HFFc6 (cell line): Measurements from ENCODE around the gene TUBB3. TPM values are rescaled to one million over a fixed set of nuclear protein-coding genes. Genes with fewer than 3 reads are reported as not detected.

ENCODE experiments used
- DNase-seq: peaks from one replicate; pipeline ENCODE4 v3.0.0-alpha.2; 2018
- H3K27ac Mint-ChIP-seq: 2 replicates; pipeline ENCODE4 v1.8.0; 2020; ENCODE audit warnings: mild to moderate bottlenecking, mixed read lengths
- H3K27me3 Mint-ChIP-seq: 2 replicates; pipeline ENCODE4 v1.8.0; 2021; ENCODE audit warnings: mild to moderate bottlenecking, moderate library complexity, mixed read lengths; ENCODE audit not compliant: insufficient read depth
- H3K36me3 Mint-ChIP-seq: 2 replicates; pipeline ENCODE4 v1.8.0; 2021; ENCODE audit warnings: low read depth, mixed read lengths
- H3K4me1 Mint-ChIP-seq: 2 replicates; pipeline ENCODE4 v1.8.0; 2020; ENCODE audit warnings: low read depth, mixed read lengths
- H3K4me3 Mint-ChIP-seq: 2 replicates; pipeline ENCODE4 v1.8.0; 2020; ENCODE audit warnings: mild to moderate bottlenecking, moderate library complexity, mixed read lengths
- H3K9me3 Mint-ChIP-seq: 2 replicates; pipeline ENCODE4 v1.8.0; 2020; ENCODE audit warnings: mild to moderate bottlenecking, mixed read lengths
- total RNA-seq, 6 experiments: library from RNA; stranded (reverse); fragmentation: NEBNext Ultra II Directional; extraction: Animal tissue kit (Norgen Biotek cat#: 25700); gene quantifications; 2 replicates in 1 of 6; 3 replicates in 5 of 6; pipeline ENCODE4 v1.2.3, GENCODE V29; 2021
- TF ChIP-seq, protein P1 (sequence below): fragments of 200-600 bp; sonication (generic); IDR thresholded peaks from 2 replicates; pipeline ENCODE4 v1.5.0; 2021; ENCODE audit warnings: antibody characterized with exemption, mild to moderate bottlenecking

Gene TUBB3
- total RNA-seq, 6 experiments from 2014 or later: 147 to 212 (median 164) TPM

DNA sequence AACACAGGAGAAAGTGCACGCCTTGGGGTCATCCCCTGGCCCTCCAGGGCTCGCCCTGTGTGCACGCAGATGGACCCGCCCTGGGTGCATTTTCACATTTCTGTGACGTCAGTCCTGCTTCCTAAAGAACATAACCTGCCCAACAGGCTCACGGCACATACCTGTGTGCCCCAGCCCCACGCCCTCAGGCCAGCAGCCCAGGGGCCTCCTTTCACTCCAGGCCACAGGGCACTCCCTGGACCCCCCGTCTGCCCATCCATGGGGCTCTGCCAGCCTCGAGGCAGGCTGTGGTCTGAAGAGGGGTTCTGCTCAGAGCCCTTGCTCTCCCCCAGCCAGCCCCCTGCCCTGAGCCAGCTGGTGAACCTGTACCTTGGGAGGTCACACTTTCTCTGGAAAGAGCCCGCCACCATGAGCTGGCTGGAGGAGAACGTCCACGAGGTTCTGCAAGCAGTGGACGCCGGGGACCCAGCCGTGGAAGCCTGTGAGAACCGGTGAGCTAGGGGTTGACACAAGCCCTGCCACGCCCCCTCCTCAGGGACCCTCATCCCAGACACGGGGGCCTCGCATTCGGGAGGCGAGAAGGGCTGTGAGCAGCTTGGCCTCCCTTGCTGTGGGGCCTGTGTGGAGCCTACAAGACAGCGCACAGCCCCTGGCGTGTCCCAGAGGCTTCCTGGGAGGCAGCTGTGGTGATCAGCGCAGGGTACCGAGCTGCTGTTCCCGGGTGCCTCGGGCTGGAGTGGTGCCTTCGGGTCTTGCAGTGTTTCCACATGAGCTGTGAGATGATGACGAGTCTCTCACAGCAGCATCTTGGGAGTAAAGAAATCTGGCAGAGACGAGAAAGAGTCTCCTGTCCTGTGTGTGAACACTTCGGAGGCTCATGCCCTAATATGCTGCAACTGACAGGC, 18.3 kb upstream of the TUBB3 start:
- Mint-ChIP-seq H3K27ac (no peak overlapping the region), H3K9me3 (peaks cover 7% of the 10 kb centered on the region; the same call in 1 of the 2 replicates), H3K36me3 (peaks cover 30% of the 10 kb centered on the region), H3K27me3 (peaks cover 3% of the 10 kb centered on the region), H3K4me1 (peaks cover 4% of the 10 kb centered on the region), H3K4me3 (no peak overlapping the region)
- DNase-seq: no peak
- TF ChIP-seq, protein P1, sequence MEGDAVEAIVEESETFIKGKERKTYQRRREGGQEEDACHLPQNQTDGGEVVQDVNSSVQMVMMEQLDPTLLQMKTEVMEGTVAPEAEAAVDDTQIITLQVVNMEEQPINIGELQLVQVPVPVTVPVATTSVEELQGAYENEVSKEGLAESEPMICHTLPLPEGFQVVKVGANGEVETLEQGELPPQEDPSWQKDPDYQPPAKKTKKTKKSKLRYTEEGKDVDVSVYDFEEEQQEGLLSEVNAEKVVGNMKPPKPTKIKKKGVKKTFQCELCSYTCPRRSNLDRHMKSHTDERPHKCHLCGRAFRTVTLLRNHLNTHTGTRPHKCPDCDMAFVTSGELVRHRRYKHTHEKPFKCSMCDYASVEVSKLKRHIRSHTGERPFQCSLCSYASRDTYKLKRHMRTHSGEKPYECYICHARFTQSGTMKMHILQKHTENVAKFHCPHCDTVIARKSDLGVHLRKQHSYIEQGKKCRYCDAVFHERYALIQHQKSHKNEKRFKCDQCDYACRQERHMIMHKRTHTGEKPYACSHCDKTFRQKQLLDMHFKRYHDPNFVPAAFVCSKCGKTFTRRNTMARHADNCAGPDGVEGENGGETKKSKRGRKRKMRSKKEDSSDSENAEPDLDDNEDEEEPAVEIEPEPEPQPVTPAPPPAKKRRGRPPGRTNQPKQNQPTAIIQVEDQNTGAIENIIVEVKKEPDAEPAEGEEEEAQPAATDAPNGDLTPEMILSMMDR: no peak

DNA sequence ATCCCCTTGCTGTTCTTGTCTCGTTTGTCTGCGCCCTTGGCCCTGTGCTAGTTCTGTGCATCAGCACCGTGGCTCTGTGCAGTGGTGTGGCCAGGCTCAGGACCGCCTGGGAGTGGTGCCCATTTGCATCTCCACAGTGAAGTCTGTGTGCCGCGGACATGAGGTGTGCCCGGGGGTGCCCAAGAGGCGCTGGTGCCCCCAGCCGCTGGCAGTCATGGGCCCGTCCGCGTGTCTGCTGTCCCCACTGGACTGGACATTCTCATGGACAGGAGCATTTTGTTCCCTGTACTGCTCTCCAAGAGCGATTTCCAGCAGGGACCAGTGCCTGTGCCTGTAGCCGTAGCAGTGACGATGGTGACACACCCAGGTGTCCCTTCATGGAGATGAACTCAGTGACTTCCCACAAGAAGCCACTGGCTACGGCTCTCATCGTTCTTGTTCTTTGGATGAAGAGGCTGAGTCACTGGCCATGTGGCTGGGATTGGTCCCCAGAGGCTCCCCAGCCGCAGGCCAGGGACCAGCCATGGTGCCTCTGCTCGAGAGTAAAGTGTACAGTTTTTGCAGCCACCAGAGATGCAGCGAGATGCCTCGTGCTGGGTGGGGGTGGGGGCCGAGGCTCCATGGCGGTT, 17.5 kb upstream of the TUBB3 start:
- H3K27me3 Mint-ChIP-seq: peaks cover 3% of the 10 kb centered on the region
- peaks cover 7% of the 10 kb centered on the region; the same call in 1 of the 2 replicates for H3K9me3 Mint-ChIP-seq
- H3K27ac Mint-ChIP-seq: no peak overlapping the region
- TF ChIP-seq, protein P1: no peak
- DNase-seq: no peak
- H3K4me3 Mint-ChIP-seq: no peak overlapping the region
- H3K36me3 Mint-ChIP-seq: peaks cover 22% of the 10 kb centered on the region
- no peaks in the 10 kb centered on the region for H3K4me1 Mint-ChIP-seq

DNA sequence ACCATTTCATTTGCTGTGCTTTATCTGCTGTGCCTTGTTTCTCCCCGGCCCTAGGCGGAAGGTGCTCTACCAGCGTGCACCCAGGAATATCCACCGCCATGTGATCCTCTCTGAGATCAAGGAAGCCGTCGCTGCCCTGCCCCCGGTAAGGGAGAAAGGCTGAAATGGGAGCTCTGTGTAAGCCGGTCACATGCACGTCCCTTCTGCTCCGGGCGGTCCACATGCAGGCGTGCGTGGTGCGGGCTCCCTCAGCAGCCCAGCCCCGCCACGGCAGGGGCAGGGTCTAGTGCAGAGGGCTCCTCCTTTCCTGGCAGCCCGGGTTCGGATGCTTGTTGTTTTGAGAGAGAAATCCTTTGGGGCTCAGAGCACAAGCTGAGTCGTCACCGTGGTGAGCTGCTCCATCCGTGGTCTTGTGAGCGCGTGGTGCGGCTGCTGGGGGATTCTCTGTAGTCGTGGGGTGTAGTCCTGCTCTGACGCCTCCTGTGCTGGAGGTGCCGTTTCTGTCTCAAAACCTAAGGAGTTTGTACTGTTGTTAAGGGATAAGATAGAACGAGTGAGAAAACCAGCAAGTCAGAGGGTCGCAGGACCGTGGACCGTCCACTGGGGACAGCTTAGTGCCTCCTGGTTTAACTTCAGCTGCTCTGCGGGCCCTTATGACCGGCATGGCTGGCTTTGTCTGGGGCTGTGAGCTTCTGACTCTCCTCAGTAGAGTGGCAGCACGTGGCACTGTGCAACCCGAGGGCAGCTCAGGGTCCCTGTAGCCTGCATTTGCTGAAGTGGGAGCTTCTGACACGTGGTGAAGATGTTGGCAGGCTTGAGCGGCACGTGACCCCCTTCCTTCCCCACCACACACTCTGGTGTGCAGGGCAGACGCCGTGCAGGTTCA, 16.8 kb upstream of the TUBB3 start:
- no peak overlapping the region for H3K27ac Mint-ChIP-seq

DNA sequence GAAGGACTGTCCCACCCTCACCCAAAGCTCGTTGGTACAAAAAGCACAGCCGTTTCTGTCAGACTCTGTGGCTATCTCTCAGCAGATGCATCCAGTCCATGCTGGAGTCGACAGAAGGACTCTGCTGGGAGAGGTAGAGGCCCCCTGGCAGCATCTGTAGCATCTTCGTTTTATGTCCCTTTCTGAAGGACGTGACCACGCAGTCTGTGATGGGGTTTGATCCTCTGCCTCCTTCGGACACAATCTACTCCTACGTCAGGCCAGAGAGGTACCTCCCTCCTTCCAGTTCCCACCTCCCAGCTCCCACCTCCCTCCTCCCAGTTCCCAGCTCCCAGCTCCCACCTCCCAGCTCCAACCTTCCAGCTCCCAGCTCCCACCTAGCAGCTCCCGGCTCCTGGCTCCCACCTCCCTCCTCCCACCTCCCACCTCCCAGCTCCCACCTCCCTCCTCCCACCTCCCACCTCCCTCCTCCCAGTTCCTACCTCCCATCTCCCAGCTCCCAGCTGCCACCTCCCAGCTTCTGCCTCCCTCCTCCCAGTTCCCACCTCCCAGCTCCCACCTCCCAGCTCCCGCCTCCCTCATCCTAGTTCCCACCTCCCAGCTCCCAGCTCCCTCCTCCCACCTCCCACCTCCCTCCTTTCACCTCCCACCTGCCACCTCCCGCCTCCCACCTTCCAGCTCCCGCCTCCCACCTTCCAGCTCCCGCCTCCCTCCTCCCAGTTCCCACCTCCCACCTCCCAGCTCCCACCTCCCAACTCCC, 15.9 kb upstream of the TUBB3 start:
- H3K4me3 Mint-ChIP-seq: no peak overlapping the region
- peaks cover 3% of the 10 kb centered on the region for H3K27me3 Mint-ChIP-seq
- H3K4me1 Mint-ChIP-seq: no peaks in the 10 kb centered on the region
- H3K9me3 Mint-ChIP-seq: peaks cover 7% of the 10 kb centered on the region; the same call in 1 of the 2 replicates
- peaks cover 25% of the 10 kb centered on the region for H3K36me3 Mint-ChIP-seq
- TF ChIP-seq, protein P1: no peak
- DNase-seq: no peak
- no peak overlapping the region for H3K27ac Mint-ChIP-seq

More for the DNA sequence above, 16.8 kb upstream of the TUBB3 start:
- no peaks in the 10 kb centered on the region for H3K4me1 Mint-ChIP-seq
- peaks cover 7% of the 10 kb centered on the region; the same call in 1 of the 2 replicates for H3K9me3 Mint-ChIP-seq
- peaks cover 3% of the 10 kb centered on the region for H3K27me3 Mint-ChIP-seq
- DNase-seq: no peak
- TF ChIP-seq, protein P1: 0 out of 2 replicates have a peak, but pooled peaks have one; percentile 23
- H3K4me3 Mint-ChIP-seq: no peak overlapping the region
- peaks cover 24% of the 10 kb centered on the region for H3K36me3 Mint-ChIP-seq

DNA sequence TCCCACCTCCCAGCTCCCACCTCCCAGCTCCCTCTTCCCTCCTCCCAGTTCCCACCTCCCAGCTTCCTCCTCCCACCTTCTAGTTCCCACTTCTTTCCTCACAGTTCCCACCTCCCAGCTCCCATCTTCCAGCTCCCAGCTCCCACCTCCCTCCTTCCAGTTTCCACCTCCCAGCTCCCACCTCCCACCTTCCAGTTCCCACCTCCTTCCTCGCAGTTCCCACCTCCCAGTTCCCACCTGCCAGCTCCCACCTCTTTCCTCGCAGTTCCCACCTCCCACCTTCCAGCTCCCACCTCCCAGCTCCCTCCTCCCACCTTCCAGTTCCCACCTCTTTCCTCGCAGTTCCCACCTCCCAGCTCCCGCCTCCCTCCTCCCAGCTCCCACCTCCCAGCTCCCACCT, 14.9 kb upstream of the TUBB3 start:
- Mint-ChIP-seq H3K4me3 (no peak overlapping the region), H3K27ac (no peak overlapping the region), H3K4me1 (no peaks in the 10 kb centered on the region), H3K27me3 (peaks cover 2% of the 10 kb centered on the region), H3K9me3 (peaks cover 7% of the 10 kb centered on the region; the same call in 1 of the 2 replicates), H3K36me3 (peaks cover 29% of the 10 kb centered on the region)
- TF ChIP-seq, protein P1: no peak
- DNase-seq: no peak
